HepG2 (cell line): ENCODE measurements around the gene NOXO1. TPM values are rescaled to one million over a fixed set of nuclear protein-coding genes. Genes with fewer than 3 reads are reported as not detected.

ENCODE experiments used
- DZIP1 ChIP-seq: sonication (generic); formaldehyde crosslinking; IDR thresholded peaks from 2 replicates; pipeline ENCODE4 v1.5.0; 2020; ENCODE audit warnings: mild to moderate bottlenecking, missing genetic modification reagents
- EED ChIP-seq: sonication (generic); formaldehyde crosslinking; IDR thresholded peaks from 2 replicates; pipeline ENCODE4 v1.5.0; 2020; ENCODE audit warnings: mild to moderate bottlenecking, missing genetic modification reagents
- FOXM1 ChIP-seq: sonication (generic); formaldehyde crosslinking; IDR thresholded peaks from 2 replicates; pipeline ENCODE4 v1.5.0; 2020; ENCODE audit warnings: missing genetic modification reagents
- HMG20B ChIP-seq: conservative IDR thresholded peaks from 2 replicates; pipeline ENCODE4 v1.6.1; 2016; ENCODE audit warnings: missing genetic modification reagents, missing compliant biosample characterization
- KDM4B ChIP-seq: sonication (generic); formaldehyde crosslinking; IDR thresholded peaks from 2 replicates; pipeline ENCODE4 v1.4.0; 2020; ENCODE audit warnings: missing genetic modification reagents
- ZBTB3 ChIP-seq: sonication (generic); formaldehyde crosslinking; IDR thresholded peaks from 2 replicates; pipeline ENCODE4 v1.4.0; 2020; ENCODE audit warnings: low read depth, mild to moderate bottlenecking, moderate library complexity, missing genetic modification reagents, borderline replicate concordance
- ZC3H13 ChIP-seq: sonication (generic); formaldehyde crosslinking; IDR thresholded peaks from 2 replicates; pipeline ENCODE4 v1.8.1; 2023; ENCODE audit warnings: mild to moderate bottlenecking, missing genetic modification reagents, moderate library complexity
- ZNF407 ChIP-seq: sonication (generic); formaldehyde crosslinking; IDR thresholded peaks from one replicate; pipeline ENCODE4 v1.5.1; 2020; ENCODE audit warnings: mild to moderate bottlenecking, missing genetic modification reagents; ENCODE audit errors: not compliant biosample characterization
- ZNF430 ChIP-seq: sonication (generic); formaldehyde crosslinking; IDR thresholded peaks from 2 replicates; pipeline ENCODE4 v1.9.0; 2021; ENCODE audit warnings: mild to moderate bottlenecking, missing genetic modification reagents
- polyA plus RNA-seq, 8 experiments: library from polyadenylated mRNA; depleted of rRNA in 3 of 8; stranded (reverse) in 7 of 8; unstranded in 1 of 8; fragments of >200 nt; fragmentation: Illumina TruSeq in 4 of 8; extraction: Trizol in 4 of 8; gene quantifications; 2 replicates each; pipeline versions ENCODE4 v1.2.1 to v1.2.3, GENCODE V29; 2011 to 2016; ENCODE audit warnings: low read depth in 4 of 8, missing spikeins in 1 of 8, mixed read lengths in 1 of 8; ENCODE audit not compliant: insufficient read depth in 1 of 8
- total RNA-seq, 5 experiments: library from RNA; depleted of rRNA; stranded (reverse); fragments of >200 nt; fragmentation: Illumina TruSeq; extraction: Trizol; gene quantifications; 2 replicates each; pipeline ENCODE4 v1.2.3, GENCODE V29; 2016; ENCODE audit warnings: low read depth in 1 of 5
- TF ChIP-seq, protein P1 (sequence below): sonication (generic); formaldehyde crosslinking; IDR thresholded peaks from 2 replicates; pipeline ENCODE4 v1.8.0; 2022; ENCODE audit warnings: missing genetic modification reagents, mild to moderate bottlenecking, borderline replicate concordance
- TF ChIP-seq, protein P2 (sequence below): sonication (generic); formaldehyde crosslinking; IDR thresholded peaks from 2 replicates; pipeline ENCODE4 v1.5.0; 2020; ENCODE audit warnings: mild to moderate bottlenecking, missing genetic modification reagents
- TF ChIP-seq, protein P3 (sequence below): sonication (generic); formaldehyde crosslinking; IDR thresholded peaks from 2 replicates; pipeline ENCODE4 v1.4.0; 2020; ENCODE audit warnings: missing genetic modification reagents, low read depth, mild to moderate bottlenecking, borderline replicate concordance

NOXO1 gene
- total and polyA plus RNA-seq, 2 of the 13 experiments (the other 11 are each of a cell fraction or from before 2014, with no cell fraction given), result 0.69 to 1.4 TPM

DNA sequence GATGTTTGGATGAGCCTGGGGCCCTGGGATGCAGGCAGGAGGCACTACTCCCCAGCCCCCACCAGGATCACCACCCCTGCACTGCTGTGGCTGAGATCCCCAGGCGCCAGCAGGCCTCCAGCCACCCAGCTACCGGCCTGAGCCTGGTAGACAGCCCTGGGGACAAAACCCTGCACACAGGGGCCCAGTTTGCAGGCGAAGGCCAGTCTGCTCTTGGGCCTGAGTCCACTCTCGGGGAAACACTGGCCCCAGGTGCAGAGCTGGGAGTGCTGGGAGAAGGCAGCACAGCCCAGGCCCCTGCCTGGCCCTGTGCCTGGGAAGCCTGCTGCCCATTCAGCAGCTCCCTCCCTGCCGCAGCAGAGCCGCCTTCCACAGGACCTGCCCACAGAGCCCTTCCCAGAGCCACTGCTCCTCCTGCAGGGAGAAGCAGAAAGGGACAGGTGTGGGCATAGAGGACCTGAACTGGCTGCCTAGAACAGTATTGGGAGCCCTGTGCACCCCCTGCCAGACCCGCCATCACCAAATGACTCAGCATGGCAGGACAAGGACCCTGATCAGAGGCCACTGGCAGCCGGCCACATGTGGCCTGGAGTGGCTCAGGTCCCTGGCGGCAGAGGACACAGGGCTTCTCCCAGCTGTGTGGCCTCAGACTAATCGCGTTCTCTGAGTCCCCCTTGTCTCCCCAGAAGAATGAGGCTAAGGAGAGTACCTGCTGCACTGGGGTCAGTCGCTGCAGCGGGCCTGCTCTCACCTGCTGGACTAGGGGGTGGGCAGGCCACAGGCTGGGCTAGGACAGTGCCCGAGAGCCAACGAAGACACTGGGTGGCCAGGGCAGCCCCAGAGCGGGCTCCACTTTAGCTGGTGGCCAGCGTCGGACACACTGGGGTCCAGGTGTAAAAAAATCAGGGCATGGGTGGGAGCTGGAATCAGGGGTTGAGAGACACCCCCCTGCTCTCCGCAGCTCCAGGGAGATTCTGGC lies 48.9 kb downstream of the NOXO1 start (continued):
- TF ChIP-seq ZNF430 (CRISPR knock-in tag) (0 out of 2 replicates have a peak, but pooled peaks have one; percentile 43), DZIP1 (CRISPR knock-in tag) (no peak; the same call in 1 of the 2 replicates), HMG20B (CRISPR knock-in tag) (no peak), ZBTB3 (CRISPR knock-in tag) (no peak), EED (CRISPR knock-in tag) (0 out of 2 replicates have a peak, but pooled peaks have one; percentile 11), ZNF407 (CRISPR knock-in tag) (no peak), KDM4B (CRISPR knock-in tag) (0 out of 2 replicates have a peak, but pooled peaks have one; percentile 68), ZC3H13 (CRISPR knock-in tag) (no peak), FOXM1 (CRISPR knock-in tag) (no peak)
- TF ChIP-seq, protein P1, sequence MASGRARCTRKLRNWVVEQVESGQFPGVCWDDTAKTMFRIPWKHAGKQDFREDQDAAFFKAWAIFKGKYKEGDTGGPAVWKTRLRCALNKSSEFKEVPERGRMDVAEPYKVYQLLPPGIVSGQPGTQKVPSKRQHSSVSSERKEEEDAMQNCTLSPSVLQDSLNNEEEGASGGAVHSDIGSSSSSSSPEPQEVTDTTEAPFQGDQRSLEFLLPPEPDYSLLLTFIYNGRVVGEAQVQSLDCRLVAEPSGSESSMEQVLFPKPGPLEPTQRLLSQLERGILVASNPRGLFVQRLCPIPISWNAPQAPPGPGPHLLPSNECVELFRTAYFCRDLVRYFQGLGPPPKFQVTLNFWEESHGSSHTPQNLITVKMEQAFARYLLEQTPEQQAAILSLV (CRISPR knock-in tag), result no peak
- TF ChIP-seq, protein P2, sequence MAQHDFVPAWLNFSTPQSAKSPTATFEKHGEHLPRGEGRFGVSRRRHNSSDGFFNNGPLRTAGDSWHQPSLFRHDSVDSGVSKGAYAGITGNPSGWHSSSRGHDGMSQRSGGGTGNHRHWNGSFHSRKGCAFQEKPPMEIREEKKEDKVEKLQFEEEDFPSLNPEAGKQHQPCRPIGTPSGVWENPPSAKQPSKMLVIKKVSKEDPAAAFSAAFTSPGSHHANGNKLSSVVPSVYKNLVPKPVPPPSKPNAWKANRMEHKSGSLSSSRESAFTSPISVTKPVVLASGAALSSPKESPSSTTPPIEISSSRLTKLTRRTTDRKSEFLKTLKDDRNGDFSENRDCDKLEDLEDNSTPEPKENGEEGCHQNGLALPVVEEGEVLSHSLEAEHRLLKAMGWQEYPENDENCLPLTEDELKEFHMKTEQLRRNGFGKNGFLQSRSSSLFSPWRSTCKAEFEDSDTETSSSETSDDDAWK (CRISPR knock-in tag), result no peak
- TF ChIP-seq, protein P3, sequence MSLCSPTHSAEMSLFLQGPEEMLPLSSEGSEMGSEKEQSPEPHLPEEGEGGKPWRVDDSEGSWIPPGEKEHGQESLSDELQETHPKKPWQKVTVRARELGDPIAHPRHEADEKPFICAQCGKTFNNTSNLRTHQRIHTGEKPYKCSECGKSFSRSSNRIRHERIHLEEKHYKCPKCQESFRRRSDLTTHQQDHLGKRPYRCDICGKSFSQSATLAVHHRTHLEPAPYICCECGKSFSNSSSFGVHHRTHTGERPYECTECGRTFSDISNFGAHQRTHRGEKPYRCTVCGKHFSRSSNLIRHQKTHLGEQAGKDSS (CRISPR knock-in tag), result no peak
